ENCODE measurements around the gene LETM1.

Gene LETM1

DNA sequence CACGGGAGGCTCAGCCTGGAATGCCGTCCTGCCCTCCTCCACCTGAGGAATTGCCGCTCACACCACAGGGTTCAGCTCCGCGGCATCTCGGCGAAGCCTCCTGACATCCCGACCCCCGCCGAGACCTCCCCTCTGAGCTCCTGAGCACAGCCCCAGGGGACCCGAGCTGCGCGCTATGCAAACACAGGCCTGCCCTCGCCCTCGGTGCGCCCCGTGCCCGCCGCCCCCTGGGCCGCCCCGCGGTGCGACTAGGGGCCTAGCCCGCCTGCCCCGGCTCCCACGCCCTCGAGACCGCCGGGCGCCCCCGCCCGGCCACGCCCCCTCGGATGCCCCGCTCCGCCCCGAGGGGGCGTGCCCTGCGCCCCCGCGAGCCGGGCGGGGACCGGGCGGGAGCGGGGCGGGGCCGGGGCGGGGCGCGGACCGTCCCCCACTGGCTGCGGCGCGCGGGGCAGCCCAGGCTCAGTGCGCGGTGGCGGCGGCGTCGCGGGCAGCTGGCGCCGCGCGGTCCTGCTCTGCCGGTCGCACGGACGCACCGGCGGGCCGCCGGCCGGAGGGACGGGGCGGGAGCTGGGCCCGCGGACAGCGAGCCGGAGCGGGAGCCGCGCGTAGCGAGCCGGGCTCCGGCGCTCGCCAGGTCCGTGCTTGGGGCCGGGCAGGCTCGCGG is 63.0 kb downstream of the LETM1 start, which contains the start of gene FGFR3:
FGFR3 (plus strand) TSS at position 462 of the 664 bp plus-strand sequence. CDS start 642 bp downstream, outside the sequence.
- peak; percentile 37 for DNase-seq

DNA sequence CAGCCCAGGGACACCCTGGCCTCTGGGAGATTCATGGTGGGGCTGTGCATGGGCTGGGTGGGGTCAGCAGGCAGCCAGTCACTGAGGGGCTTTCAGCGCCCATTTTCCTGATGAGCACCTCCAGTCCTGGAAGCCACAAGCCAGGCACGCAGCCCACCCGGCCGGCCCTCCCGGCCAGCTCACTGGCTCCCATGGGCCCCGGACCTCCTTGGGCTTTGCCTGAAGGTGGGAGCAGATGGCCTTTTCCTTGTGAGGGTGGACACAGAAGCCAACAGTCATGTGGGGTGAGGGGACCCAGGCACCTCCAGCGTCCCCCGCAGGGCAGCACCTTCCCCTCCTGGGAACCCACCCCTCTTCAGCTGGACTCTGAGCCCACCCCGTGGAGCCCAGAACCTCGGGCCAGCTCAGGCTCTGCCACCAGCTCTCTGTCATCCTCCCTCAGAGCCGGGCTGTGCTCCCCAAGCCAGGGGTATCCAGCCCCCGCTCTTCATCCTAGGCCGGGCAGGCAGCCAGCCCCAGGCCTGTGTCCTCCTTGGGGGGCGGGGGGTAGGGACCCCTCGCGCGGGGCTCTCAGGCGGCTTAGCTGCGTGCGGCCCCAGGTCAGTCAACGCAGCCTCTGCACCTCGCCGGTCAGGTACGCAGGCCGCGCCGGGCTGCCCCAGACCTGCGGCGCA is 63.7 kb downstream of the LETM1 start:
- DNase-seq = no peak

DNA sequence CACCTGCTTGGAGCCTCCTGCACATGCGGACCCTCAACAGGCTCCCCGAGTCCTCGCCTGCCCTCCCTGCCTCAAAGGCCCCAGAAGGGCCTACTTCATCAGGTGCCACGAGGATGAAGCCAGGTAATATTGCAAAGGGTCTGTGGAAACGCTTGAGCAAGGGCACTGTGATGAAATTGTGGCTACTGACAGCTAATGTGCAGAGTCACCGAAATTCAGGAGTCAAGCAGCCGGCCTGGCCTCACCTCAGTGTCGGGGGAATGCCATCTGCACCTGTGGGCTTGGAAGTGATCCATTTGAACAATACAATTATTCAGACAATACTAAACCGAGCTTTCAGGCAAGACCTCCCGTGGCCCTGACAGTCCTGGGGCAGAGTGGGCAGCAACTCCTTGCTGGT is 66.0 kb downstream of the LETM1 start:
- DNase-seq = no peak

GRCh38 chr4:1789552-1789951 is 66.4 kb downstream of the LETM1 start:
- DNase-seq = no peak

DNA sequence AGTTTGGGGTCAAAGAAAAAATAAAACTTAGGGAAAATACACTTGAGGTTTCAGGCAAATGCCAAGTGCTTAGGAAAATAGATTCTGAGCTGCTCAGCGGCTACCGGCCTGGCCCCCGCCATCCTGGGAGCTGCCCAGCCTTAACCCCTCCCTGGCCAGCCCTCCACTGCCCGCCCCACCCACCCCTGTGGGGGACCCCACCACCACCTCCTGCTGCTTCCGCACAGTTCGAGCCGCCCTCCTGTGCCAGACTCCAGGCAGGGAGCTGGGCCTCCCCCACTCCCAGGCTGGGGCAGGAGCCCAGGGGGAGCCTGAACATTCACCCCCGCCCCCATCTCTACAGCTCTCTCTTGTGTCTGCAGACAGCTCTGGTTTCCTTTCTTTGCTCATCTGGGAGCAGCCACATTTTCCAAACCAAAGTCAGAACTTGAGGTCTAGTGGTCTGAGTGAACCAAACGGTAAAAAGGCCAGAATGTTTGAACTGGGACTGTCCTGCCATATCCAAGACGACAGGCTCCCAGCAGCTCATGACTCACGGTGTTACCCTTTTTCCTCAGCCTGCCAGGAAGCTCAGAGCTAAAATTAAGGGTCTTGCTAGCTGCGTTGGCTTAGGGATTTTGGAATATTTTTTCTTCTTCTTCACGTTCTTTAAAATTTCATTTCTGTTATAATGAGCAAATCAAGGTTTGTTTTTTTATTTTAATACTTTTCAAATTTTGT is 67.5 kb downstream of the LETM1 start:
- no peak for DNase-seq

DNA sequence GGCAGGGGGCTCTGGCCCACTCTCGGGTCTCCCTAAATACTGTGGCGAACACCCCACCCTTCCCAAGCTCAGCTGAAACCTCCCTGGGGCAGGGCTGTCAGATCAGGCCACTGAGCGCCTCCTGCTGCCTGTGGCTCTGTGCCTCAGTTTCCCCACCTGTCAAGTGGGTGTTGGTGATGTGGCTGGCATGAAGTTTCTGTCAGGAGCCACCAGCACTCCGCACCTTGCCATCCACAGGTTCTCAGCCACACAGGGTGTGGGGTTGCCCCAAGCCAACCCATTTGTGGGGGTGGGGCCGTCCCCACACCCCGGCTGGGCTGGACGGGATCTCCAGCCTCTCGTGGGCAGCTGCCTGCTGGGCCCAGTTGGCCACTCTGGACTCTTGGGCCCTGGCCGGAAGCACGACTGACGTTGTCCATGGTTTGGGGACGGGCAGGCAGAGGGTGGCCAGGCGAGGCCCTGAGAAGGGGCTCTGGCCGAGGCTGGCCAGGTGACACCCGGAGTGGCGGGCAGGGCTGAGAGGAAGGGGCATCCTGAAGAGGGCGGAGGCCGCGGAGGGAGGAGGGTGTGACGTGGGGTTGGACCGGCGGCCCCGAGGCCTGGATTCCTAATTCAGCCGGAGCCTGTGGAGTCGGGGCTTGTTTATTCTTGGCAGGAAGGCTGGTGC is 68.4 kb downstream of the LETM1 start:
- no peak for DNase-seq

DNA sequence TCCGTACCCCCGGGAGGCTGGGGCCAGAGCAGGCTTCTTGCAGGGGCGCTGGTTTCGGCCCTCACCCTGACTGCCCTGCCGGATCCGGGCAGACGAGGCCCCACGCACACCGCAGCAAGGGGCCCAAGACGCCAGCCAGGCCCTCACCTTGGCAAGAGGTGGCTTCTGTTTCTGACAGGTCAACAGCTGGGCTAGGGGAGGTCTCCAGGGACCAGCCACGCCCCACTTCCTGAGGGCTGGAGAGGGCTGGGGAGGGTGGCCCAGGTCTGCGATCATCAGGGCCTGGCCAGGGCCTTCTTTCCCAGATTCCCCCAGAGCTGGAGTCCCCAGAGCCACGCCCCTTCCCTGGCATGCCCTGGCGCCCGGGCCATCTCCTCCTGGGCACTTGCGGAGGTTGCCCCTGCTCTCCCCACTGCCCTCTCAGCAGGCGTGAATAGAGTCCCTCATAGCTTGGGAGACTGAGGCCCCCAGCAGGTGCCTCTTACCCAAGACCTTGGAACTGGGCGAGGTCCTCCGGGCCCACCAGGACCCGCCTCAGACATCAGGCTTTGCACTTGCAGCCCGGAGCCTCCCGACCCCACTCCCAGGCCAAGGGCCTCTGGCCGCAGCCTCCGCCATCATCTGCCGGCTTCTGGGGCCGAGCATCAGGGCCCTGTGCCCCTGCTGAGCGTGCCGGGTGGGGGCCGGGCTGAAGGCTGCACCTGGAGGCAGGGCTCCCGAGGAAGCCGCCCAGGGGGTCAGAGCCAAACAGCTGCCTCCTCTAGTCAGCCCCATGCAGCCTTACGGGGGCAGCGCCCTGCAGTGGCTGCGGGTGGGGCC is 69.2 kb downstream of the LETM1 start:
- DNase-seq = no peak

DNA sequence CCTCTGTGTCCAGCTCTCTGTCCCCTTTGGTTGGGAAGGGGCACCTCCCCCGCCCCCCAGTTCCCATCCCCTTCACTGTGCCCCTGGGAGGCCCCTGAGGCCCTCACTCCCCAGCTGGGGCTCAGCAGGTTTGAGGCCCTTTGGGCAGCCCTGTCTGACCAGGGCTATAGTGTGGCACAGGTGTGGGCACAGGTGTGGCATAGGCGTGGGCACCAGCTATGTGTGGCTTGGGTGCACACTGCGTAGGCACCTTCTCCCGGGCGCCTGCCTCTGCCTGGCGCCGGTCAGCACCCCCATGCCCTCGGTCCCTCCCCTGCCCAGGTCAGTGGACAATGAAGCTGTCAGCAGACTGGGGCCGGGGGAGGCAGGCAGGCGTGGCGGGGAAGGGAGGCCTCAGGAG is 70.4 kb downstream of the LETM1 start:
- no peak for DNase-seq

DNA sequence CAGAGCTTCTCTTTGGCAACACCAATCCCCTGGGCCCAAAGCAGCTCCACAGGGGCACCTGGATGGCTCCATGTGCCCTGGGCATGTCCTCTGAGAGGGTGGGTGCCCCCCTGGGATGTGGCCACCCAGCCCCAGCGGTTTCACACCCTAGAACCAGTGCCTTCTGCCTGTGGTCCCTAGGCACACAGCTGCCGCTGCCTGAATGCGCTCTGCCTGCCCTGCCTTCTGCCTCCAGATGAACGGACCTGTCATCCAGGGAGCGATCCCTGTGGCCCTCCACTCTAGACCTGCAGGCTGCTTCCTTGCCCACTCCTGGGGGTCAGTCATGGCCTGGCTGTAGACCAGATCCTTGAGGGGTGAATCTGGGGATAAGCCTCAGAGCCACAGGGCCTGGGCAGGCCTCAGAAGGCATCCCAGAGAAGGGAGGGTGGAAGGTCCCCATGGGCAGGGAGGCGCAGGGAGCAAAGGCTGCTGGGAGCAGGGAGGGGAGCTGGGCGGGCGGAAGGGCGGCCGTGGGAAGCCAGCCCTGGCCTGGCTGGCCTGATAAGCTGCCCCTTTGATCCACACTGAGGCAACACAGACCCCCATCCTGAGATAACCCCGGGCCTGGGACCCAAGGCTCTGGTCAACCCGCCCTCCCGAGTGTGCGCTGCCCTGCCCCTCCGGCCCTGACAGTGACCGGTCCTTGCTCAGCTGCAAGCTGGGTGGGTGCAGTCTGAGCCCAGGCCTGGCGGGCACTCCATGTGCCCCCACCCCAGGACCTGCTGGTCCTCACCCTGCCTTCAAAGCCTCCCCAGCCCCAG is 71.0 kb downstream of the LETM1 start:
- no peak for DNase-seq

DNA sequence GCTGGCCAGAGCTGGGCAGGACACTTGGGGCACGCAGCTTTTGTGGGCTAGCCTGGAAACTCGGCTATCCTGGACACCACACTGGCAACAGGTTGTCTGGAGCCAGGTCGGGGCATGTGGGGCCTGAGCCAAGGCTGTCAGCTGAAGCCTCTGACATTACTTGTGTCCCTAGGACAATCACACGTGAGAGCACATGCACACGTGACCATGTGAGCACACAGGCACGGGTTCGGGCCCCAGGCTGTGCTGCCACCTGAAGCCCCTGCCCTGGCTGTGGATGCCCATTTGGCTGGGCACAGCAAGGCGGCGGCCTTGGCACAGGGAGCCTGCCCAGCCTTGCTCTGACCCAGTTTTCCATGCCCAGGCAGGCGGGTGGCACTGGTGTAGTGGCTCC is 71.6 kb downstream of the LETM1 start:
- DNase-seq = no peak

- DNase-seq = no peak
Observed at GRCh38 chr4:1783970-1784369, 72.0 kb downstream of the LETM1 start.

- DNase-seq = no peak
Observed at GRCh38 chr4:1783015-1783414, 72.9 kb downstream of the LETM1 start.

- DNase-seq = no peak
Observed at GRCh38 chr4:1780435-1780834, 75.5 kb downstream of the LETM1 start.

DNA sequence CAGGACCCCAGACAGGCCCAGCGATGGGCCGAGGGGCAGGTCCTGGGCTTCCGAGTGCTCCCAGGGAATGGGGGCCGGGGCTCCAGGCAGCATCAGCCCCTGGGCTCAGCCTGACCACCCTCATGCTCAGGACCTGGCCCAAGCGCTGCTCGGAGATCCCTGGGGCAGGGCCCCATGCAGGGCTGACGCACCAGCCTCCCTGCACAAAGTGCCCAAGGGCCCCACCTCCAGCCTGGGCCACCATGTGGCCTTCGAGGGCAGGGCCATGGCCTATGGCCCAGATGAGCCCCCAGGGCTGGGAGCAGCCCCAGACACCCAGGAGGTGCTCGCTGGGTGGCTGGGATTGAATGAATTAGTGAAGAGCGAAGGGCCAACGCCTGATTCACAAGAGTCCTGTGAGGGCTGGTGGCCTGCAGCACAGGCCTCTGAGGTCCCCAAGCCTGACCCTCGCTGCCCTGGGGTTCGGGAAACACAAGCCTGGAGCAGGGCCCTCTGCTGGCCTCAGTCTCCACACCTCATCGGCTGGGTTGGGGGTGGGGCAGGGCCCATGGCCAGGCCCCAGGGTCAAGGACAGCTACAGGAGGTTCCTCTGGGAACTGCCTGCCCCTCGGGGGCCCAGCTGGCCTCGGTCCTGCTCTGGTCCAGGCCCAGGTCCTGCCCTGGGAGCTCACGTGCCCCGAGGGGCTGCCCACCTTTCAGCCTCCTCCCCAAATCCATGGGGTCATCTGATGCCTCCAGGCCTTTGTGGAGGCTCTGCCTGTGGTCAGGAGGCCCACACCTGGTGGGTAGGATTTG is 76.2 kb downstream of the LETM1 start:
- DNase-seq = no peak

DNA sequence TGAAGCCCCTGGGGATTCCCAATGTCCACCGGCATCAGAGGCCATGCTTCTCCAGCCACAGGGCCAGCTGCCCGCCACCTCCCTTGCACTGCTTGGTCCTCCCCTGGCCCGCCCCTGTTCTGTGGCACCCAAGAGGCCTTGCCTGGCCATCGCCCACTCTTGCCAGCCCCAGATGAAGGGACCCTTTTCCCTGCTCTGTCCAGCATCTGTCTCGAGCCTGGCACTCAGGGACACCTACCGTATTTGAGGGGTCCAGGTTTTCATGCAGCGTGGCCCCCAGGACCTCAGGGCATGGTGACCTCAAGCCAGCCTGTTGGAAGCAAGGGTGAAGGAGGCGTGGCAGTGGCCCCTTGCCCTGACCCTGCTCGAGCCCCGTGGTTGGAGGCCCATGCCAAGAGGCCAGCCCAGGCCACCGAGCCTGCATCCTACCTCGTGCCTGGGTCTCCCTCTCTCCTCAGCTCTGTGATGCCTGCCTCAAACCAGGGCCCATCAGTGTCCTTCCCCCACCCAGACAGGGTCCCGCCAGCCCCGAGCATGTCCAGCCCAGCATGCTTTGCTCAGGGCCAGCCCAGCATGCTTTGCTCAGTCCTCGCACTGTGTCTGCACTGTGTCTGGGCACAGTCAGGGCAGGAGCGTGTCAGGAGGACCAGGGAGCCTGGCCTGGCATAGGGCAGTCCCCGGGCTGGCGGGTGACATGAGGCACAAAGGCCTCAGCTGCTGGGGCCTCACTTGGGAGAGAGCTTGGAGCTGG is 77.1 kb downstream of the LETM1 start:
- DNase-seq = no peak

DNA sequence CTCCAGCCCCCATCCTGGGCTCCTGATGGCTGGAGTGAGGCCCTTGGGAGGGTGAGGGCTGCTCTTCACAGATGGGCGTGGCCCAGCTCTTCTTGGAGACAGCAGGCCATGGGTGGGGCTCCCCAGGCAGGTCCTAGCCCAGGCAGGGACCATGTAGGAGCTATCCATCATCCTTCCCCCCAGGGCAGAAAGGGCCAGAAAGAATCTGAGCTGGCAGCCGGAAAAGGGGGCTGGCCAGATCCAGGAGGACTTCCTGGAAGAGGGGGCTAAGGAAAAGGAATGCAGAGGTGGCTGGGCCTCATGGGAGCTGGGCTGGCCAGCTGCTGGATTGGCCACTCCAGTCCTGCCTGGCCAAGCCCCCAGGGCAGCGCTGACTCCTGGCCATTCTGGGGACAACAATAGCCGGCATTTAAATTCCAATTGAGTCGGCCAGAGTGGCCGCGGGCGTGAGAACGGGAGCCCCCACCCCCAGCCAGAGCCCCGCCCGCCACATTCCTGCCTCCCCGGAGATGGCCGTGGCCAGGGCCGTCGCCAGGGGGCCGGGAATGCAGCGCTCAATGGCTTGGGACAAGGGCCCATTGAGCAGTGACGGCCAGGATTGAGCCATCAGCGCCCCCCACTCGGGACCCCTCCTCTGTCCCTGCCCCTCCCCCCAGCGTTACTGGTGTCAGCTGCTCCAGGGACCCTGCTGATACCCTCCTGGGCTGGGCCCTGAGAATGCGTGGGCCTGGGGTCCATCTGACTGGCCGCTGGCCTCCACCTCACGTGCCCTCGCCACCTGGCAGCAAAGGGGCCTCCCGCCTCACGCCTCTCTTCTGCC is 77.9 kb downstream of the LETM1 start:
- no peak for DNase-seq

DNA sequence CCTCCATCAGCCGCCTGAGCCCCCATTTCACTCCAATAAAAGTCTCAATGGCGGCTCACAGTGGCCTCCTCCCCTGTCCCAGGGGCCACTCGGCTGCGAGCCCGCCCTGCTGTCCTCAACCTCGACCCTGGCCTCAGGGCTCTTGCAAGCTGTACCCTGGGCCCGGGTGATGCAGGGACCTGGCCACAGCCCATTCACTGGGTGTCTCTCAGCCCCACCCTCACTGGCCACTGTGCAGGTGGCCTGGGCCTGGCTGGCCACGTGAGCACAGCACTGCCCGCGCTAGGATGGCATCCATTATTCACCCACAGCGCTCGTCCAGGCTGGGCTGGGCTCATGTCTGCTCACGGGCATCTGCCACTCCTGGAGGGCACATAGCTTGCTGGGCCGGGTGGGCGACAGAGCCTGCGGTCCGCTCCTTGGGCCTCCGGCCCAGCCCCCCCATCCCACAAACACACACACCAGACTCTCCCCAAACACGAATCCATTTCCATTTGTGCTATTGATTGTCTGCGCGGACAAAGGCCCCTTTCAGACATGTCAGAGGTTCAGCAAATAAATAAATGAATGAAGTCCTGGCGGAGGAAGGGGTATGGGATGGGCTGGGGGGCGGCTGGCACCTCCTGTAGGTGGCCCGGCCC is 79.3 kb downstream of the LETM1 start:
- DNase-seq = no peak

DNA sequence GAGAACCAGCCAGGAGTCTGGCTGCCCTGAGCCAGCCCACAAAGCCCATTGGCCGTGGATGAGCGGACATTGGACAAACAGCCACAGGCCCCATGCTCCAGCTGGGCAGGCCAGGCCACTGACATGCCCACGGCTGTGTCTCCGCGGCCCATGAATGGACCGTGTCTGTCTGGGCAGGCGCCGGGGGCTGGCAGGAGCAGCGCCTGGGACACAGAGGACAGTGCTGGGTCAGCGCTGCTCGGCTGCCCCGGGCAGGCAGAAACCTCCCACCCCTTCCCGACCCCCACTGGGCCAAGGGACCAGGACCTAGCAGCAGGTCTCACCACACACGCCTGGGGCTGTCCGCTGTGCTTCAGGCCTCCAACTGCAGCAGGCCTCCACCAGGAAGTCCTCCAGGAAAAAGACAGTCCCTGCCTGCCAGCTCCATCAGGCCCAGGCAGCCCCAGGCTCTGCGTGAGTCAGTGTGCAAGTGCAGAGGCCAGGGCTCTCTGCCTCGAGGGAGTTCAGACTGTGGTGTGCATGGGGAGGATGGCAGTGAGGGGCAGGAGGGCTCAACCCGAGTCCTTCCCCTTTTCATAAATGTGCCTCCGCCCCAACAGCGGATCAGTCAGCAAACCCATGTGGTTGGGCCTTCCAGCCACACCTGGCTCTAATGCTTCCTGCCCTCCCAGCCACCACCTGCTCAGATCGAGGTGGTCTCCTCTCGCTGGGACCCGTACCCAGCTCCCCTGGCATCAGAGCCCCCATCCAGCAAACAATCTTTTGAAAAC is 80.0 kb downstream of the LETM1 start:
- DNase-seq = no peak

Data from activated naive CD4-positive, alpha-beta T cell treated with Interleukin-2 at 50 U/mL for 16 hours (primary cell).